Endothelial cell of coronary artery (primary cell): ENCODE measurements around the gene MEF2B. TPM values are rescaled to one million over a fixed set of nuclear protein-coding genes. Genes with fewer than 3 reads are reported as not detected.

Experiments used
- total RNA-seq: library from RNA; depleted of rRNA; stranded (reverse); fragments of >200 nt; gene quantifications from 2 replicates; pipeline ENCODE4 v1.2.3, GENCODE V29; 2014

Gene MEF2B
- 0.09 TPM in 1 of 2 replicates, not detected in the other for total RNA-seq

GRCh38 chr19:19170053-19170872 lies at the start of gene MEF2B:
Gene MEF2B, minus strand, starts transcription at chr19:19170263. Its CDS starts 19,528 bp downstream, at chr19:19150735.

GRCh38 chr19:19211499-19212420 lies 41.7 kb upstream of the MEF2B start, which contains the start of gene NCAN:
Gene NCAN, plus strand, starts transcription at chr19:19211958. Its CDS starts 4,996 bp downstream, at chr19:19216954.

GRCh38 chr19:19203012-19203856 lies 33.2 kb upstream of the MEF2B start, which contains the start of gene NR2C2AP:
Gene NR2C2AP, minus strand, starts transcription at chr19:19203414. Its CDS starts 354 bp downstream, at chr19:19203060.

GRCh38 chr19:19192078-19192882 lies 22.2 kb upstream of the MEF2B start, which contains the start of the genes BORCS8 and RFXANK:
Gene BORCS8, minus strand, starts transcription at chr19:19192152. Its CDS starts 35 bp downstream, at chr19:19192117.
Gene RFXANK, plus strand, starts transcription at chr19:19192258. Its CDS starts 1,689 bp downstream, at chr19:19193947.

GRCh38 chr19:19138109-19138981 lies 31.7 kb downstream of the MEF2B start, which contains the start of gene TMEM161A:
Gene TMEM161A, minus strand, starts transcription at chr19:19138478. Its CDS starts 50 bp downstream, at chr19:19138428.

Other genes with a start within 250 kb of the MEF2B start
- gene HOMER3, start 229.0 kb downstream of the MEF2B start, total RNA-seq = 120 and 160 TPM in 2 replicates
- gene SUGP2, start 136.7 kb downstream of the MEF2B start, total RNA-seq = 17.4 and 25.4 TPM in 2 replicates
- 52.1 and 62.9 TPM in 2 replicates for gene ARMC6, start 136.7 kb downstream of the MEF2B start, total RNA-seq
- 2.8 and 3.7 TPM in 2 replicates for gene SLC25A42, start 106.3 kb downstream of the MEF2B start, total RNA-seq
- gene TMEM161A, start 31.8 kb downstream of the MEF2B start, total RNA-seq = 18.4 and 27.2 TPM in 2 replicates
- 17.1 and 22.0 TPM in 2 replicates for gene BORCS8, start 21.9 kb upstream of the MEF2B start, total RNA-seq
- gene RFXANK, start 22.0 kb upstream of the MEF2B start, total RNA-seq = 72.8 and 83.6 TPM in 2 replicates
- gene NR2C2AP, start 33.2 kb upstream of the MEF2B start, total RNA-seq = 9.9 and 10.3 TPM in 2 replicates
- not detected in 2 replicates for gene NCAN, start 41.7 kb upstream of the MEF2B start, total RNA-seq
- gene TM6SF2, start 103.0 kb upstream of the MEF2B start, total RNA-seq = 0.09 and 0.19 TPM in 2 replicates
- 29.1 and 31.2 TPM in 2 replicates for gene SUGP1, start 150.2 kb upstream of the MEF2B start, total RNA-seq
- gene MAU2, start 150.6 kb upstream of the MEF2B start, total RNA-seq = 21.3 and 31.1 TPM in 2 replicates
- 50.7 and 51.3 TPM in 2 replicates for gene GATAD2A, start 235.4 kb upstream of the MEF2B start, total RNA-seq